GM18868 (cell line): ENCODE results near the gene TOB2.
A peak's percentile ranks its signal among the peaks of the same experiment; 100 is the strongest.
"Not testable (repeated sequence)": the region's sequence is repeated elsewhere in the genome, so short reads cannot be mapped to it uniquely, and the experiment has no call there.

Source experiments
- ATAC-seq: cut with Tn5 transposase; IDR thresholded peaks from one replicate; pipeline ENCODE4 v1.9.1; 2021; ENCODE audit warnings: mild to moderate bottlenecking, moderate library complexity; ENCODE audit not compliant: unreplicated experiment

TOB2 gene

GRCh38 chr22:41468381-41469217, 22.0 kb upstream of the TOB2 start, which contains the start of the genes ACO2 and PHF5A:
ACO2 (plus strand) TSS chr22:41469117; CDS start chr22:41469147, 30 bp downstream.
PHF5A (minus strand) TSS chr22:41468692; CDS start chr22:41468653, 39 bp downstream.
- ATAC-seq, result peak; percentile 86

DNA sequence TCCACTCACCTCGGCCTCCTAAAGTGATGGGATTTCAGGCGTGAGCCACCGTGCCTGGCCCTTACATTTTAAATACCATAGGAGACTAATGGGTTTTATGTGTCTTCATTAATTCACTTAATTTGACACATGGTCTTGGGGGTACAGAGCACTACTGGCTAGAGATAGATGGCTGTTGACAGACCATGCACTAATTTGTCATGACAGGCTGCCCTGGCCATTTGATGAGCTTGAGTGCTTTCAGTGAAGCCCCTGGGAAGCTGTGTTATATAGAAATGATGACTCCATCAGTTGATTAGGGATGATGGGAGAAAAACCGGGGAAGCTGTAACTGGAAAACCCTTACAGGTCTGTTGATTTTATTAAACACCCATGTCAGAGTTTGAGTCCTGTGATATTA, 15.3 kb upstream of the TOB2 start:
- no peak for ATAC-seq

DNA sequence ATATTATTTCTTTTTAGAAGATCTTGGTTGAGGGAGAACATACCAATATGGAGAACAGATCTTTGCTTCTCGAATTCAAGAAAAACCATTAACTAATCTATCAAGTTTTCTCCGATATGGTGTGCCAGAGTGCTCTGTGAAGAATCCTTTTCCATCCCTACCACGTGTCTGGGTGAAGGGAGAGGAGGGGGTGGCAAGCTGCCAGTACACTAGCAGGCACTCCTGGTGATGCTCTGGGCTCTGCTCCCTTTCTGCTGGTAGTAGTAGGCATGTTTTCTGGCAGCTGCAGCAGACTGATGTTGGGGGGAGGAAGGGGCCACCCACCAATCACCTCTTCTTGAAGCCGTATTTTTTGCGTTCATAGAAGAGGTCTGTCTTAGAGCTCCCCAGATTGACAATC, 13.5 kb upstream of the TOB2 start:
- not testable (repeated sequence) for ATAC-seq

GRCh38 chr22:41459431-41459830, 12.8 kb upstream of the TOB2 start:
- no peak for ATAC-seq

- ATAC-seq, result no peak
These were observed 11.6 kb upstream of the TOB2 start for GRCh38 chr22:41458161-41458728.

DNA sequence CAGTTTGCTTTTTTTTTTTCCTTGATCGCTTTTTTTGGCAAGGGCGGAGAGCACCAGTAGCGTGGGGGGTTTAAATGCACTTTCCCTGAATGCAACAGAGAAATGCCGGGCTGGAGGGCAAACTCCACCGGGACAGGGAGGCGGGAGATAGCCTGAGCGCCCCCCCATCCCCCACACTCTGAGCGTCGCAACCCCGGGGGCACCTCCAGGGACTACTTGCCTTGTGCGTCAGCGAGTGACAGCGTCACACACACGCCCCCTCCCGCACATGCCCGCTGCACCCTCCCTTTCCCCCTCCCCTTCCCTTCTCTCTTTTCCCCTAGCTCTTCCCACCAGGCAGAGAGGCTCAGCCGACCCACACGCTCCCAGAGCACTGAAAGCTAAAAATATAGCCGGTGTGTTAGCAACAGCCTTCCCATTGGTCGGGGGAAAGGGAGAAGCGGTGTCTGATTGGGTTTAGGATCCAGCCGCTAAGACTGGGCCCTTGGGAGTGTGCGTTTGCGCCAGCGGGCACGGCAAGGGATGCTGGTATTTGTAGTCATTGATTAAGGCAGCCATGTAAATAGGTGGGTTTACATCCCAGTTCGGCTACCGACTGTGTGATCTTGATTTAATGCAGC, 1.7 kb upstream of the TOB2 start:
- ATAC-seq, result peak; percentile 56

- ATAC-seq, result no peak
These were observed 1.0 kb upstream of the TOB2 start for GRCh38 chr22:41447435-41448188.

- ATAC-seq, result no peak
These were observed 522 bp downstream of the TOB2 start for GRCh38 chr22:41446057-41446501.

DNA sequence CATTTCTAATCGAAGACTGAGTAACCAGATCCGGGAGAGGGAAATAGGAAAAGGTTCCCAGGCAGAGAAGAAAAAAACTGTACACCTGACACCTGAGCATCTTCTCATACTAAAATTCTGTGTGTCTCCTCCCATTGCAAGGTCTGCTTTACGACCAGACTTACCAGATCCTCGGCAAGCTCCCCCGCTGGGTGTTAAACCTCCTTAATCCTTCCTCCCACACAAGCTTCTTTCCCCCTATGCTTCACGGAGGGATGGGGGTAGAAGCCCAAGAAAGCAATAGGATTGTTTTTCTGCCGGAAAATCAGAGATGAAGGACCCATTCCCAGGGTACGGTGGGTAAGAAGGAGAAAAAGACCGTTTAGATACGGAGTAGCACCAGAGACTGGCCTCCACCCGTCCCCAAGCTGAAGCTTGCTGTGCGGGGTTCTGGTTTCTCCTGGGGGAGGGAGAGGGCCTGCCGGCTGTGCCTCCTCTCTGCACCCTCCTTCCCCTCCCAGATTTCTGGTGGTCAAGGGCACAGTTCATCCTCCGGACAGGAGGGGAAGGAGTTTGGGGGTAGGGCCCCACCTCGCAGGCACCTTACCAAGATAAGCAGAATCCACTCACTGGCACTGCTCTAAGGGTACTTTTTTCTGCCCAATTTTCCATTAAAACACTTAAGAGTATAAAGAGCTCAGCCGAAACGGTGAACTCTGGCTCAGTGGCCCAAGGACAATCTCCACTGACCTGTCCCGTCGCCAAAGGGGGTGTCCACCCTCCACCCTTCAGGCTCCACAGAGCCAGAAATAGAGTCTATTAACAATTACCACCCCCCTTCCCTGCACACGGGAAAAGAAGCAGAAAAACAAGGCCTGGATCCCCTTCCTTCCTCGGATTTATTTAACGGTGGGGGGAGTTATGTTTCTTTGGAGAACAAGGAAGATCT, 1.2 kb downstream of the TOB2 start:
- ATAC-seq, result no peak

DNA sequence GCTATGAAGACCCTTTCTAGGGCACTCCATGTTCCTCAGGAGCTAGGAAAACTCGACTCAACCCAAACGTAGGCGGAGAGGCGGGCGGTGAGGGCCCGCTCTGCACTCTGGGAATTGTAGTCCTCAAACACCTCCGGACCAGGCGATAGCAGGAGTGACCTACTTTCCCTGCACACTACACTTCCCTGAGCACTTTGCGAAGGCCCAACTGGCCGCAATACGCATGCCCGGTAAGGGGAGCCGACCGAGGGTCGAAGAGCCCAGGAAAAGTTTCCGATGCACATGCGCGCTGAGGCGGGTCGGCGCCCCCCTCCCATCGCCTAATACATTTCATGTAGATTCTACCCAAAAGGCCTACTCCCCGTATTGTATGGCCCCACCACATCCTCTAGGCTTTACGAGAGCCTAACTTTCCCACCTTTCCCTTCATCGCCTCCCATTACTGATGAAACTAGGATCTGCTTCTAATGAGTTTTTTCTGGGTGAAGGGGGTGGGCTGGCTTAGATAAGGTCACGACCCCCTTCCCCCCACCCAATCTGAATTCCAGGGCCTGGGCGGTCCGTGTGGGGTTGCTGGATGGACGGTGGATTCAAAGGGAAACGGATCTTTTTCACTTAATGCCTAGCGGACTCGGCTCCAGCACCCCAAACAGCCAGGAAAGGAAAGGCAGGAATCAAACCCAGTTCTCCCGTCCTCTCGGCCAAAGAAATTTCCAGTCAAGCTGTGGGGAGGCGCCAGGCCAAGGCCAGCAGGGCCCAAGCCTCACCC, 2.1 kb downstream of the TOB2 start:
- peak; percentile 53 for ATAC-seq

DNA sequence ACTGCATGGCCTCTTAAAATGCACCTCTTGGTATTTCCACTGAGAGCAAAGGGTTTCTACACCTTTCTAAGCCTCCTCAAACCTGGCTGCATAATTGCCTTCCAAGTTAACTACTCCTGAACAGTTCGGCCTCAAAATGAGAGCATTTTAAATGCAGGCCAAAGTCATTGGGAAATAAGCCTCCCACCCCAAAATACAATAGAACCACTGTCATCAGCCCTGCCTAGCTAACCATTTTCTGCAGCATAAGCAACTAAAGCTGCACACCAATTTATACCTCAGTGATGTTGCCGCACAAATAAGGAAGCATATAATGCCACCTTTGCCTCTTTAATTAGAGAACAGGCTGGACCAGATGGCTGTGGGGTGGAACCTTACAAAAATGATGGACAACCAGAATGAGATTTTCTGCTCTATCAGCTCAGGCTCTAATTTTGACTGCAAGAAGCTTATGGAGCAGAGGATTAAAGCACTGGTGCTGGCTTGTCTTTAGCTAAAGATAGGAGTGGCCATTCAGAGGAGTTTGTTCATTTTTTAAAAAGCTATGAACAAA, 4.3 kb downstream of the TOB2 start:
- ATAC-seq, result no peak

DNA sequence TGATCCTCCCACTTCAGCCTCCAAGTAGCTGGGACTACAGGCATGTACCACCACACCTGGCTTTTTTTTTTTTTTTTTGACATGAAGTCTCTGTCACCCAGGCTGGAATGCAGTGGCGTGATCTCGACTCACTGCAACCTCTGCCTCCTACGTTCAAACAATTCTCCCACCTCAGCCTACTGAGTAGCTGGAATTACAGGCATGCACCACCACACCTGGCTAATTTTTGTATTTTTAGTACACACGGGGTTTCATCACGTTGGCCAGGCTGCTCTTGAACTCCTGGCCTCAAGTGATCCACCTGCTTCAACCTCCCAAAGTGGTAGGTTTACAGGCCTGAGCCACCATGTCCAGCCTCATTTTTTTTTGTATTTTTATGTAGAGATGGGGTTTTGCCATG, 6.1 kb downstream of the TOB2 start:
- not testable (repeated sequence) for ATAC-seq

DNA sequence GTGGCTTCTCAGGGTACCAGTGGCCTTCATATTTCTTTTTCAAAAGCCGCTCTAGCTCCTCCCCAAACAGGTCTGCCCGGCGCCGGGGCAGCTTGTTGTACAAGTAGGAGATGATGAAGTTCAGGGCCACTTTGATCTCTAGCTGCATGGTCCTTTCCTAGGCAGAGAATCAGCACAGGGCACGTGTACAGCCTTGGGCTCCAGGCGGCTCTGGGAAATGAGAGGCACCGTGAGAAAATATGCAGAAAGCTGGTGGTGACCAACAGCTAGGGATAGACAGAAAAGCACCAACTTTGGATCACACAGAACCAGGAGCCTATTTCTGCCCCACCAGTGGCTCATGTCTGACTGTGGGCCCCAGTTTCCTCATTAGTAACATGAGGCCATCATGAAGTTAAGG, 9.4 kb downstream of the TOB2 start:
- ATAC-seq, result no peak

DNA sequence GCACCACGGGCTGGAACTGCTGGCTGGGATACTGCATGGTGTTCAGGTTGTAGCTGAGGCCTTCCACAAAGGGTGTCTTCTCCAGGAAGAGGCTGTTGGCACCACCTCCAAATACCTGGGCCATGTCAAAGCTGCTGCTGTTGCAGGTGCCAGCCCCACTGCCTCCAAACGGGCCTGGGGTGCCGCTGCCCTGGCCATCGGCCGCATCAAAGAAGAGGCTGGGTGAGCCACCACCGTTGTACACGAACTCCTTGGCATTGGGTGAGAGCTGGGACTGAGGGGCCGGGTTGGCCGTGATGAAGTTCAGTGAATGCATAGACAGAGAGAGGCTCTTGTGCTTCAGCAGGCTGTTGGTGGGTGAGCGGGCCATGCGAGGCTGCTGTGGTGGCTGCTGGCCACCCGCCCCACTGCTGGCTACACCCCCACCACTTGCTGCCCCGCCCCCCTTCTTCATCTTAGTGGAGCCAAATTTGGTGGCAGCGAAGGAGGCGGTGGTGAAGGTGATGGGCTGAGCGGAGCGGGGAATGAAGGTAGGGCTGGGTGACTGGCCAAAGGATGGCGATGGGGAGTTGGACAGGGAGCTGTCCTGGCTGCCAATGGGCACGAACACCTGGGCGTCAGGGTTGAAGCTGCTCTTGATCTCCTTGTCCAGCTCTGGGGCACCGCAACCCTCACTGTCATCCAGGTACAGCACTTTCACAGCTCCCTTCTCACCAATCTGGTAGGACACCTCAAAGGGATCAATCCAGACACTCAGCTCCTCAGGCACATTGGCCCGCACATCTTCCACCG, 10.1 kb downstream of the TOB2 start:
- ATAC-seq, result no peak

- ATAC-seq, result no peak
These were observed 11.0 kb downstream of the TOB2 start for GRCh38 chr22:41435560-41435959.

DNA sequence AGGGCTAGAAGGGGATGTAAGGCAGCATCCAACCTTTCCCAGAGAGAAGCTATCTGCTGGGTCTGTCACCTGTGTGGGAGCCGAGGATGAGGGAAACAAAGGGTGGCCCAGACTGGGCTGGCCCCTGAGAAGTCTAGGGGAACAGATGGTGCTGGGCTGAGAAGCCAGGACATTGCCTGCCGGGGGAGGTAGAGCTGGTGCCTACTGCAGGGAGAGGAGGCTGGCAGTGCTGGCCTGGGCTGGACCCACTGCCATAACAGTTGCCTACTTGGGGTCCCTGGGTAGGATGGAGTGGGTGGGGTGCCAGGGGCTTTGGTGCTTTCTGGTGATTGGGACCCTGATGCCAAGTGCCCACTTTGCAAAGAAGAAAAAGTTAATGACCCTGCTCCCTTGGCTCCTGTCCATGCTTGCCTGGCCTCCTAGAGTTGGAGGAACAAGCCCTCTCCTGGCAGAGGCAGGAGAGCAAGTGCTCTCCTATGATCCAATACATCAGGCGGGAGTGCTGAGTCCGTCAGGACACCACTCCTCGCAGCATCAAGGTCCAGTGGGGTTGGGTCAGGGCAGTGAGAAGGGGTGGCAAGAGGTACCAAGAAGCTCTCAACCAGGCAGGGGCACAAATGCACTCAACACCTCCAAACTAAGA, 12.1 kb downstream of the TOB2 start:
- ATAC-seq, result not testable (repeated sequence)

GRCh38 chr22:41433480-41433879, 13.1 kb downstream of the TOB2 start:
- not testable (repeated sequence) for ATAC-seq

GRCh38 chr22:41431656-41432055, 14.9 kb downstream of the TOB2 start:
- ATAC-seq, result no peak
